Stimulated activated CD8-positive, alpha-beta memory T cell treated with anti-CD3 and anti-CD28 coated beads, Interleukin-12 subunit alpha, Interleukin-12 subunit beta, amount 100 ng/mL, for 24 hours (primary cell): ENCODE measurements around the gene PTP4A1.
"Not testable (repeated sequence)": the region's sequence is repeated elsewhere in the genome, so short reads cannot be mapped to it uniquely, and the experiment has no call there.

Experiments used
- DNase-seq: peaks from one replicate; pipeline ENCODE4 v3.0.0-alpha.2; 2020; ENCODE audit errors: extremely low read depth

The PTP4A1 gene

GRCh38 chr6:63582579-63583231, 10.4 kb downstream of the PTP4A1 start:
- DNase-seq: no peak

- DNase-seq: no peak
These were observed 11.8 kb downstream of the PTP4A1 start for GRCh38 chr6:63584125-63584514.

- no peak for DNase-seq
These were observed 12.3 kb downstream of the PTP4A1 start for GRCh38 chr6:63584566-63584965.

GRCh38 chr6:63585652-63586051, 13.4 kb downstream of the PTP4A1 start:
- not testable (repeated sequence) for DNase-seq

GRCh38 chr6:63589952-63590411, 17.7 kb downstream of the PTP4A1 start:
- no peak for DNase-seq

GRCh38 chr6:63592886-63593285, 20.6 kb downstream of the PTP4A1 start:
- no peak for DNase-seq

GRCh38 chr6:63597141-63598048, 25.1 kb downstream of the PTP4A1 start:
- no peak for DNase-seq

GRCh38 chr6:63598049-63599036, 26.1 kb downstream of the PTP4A1 start:
- no peak for DNase-seq

GRCh38 chr6:63599243-63599642, 27.0 kb downstream of the PTP4A1 start:
- no peak for DNase-seq

GRCh38 chr6:63600136-63600535, 27.9 kb downstream of the PTP4A1 start:
- no peak for DNase-seq

GRCh38 chr6:63609231-63609630, 37.0 kb downstream of the PTP4A1 start:
- DNase-seq: no peak

GRCh38 chr6:63610944-63611343, 38.7 kb downstream of the PTP4A1 start:
- no peak for DNase-seq

GRCh38 chr6:63611560-63611959, 39.3 kb downstream of the PTP4A1 start:
- DNase-seq: no peak

GRCh38 chr6:63615590-63615989, 43.3 kb downstream of the PTP4A1 start:
- no peak for DNase-seq
